ENCODE data around the gene KRT2.

DNA sequence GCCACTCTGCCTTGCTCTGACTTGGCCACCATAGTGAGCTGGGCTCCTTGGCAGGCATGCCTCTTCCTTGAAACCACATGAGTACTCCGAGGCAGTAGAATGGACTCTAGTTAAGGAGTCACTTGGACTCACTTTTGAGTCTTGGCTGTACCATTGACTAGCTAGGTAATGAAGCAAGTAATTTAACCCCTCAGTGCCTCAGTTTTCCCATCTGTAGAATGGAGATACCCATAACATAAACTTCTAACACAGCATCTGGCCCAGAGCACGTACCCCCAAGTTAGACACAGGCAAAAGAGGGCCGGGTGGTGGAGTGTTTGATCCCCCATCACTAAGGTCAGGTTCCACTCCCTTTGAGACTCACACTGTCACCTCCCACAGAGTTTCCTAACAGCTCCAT, 43.0 kb upstream of the KRT2 start:
- TF ChIP-seq, protein P1, sequence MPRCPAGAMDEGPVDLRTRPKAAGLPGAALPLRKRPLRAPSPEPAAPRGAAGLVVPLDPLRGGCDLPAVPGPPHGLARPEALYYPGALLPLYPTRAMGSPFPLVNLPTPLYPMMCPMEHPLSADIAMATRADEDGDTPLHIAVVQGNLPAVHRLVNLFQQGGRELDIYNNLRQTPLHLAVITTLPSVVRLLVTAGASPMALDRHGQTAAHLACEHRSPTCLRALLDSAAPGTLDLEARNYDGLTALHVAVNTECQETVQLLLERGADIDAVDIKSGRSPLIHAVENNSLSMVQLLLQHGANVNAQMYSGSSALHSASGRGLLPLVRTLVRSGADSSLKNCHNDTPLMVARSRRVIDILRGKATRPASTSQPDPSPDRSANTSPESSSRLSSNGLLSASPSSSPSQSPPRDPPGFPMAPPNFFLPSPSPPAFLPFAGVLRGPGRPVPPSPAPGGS (IDR thresholded peaks at IDR 0.05), result no peak
- TF ChIP-seq EP300 (IDR thresholded peaks at IDR 0.05) (no peak), POLR2A (IDR thresholded peaks at IDR 0.05; ENCODE audit: low read length) (no peak), JUNB (IDR thresholded peaks at IDR 0.05) (no peak), HOXB13 (CRISPR knock-in tag; IDR thresholded peaks at IDR 0.05; ENCODE audit: low read depth) (no peak), ZNF302 (CRISPR knock-in tag; IDR thresholded peaks at IDR 0.05) (no peak), RCOR1 (IDR thresholded peaks at IDR 0.05; ENCODE audit: low read depth, low read length) (no peak), JUN (IDR thresholded peaks at IDR 0.05) (no peak), SMC3 (IDR thresholded peaks at IDR 0.05) (no peak), ESRRA (IDR thresholded peaks at IDR 0.05; ENCODE audit: borderline replicate concordance, low read length) (no peak), CBX8 (IDR thresholded peaks at IDR 0.05) (no peak)
- TF ChIP-seq, protein P2, sequence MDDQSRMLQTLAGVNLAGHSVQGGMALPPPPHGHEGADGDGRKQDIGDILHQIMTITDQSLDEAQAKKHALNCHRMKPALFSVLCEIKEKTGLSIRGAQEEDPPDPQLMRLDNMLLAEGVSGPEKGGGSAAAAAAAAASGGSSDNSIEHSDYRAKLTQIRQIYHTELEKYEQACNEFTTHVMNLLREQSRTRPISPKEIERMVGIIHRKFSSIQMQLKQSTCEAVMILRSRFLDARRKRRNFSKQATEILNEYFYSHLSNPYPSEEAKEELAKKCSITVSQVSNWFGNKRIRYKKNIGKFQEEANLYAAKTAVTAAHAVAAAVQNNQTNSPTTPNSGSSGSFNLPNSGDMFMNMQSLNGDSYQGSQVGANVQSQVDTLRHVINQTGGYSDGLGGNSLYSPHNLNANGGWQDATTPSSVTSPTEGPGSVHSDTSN (IDR thresholded peaks at IDR 0.05), result no peak
- TF ChIP-seq, protein P3, sequence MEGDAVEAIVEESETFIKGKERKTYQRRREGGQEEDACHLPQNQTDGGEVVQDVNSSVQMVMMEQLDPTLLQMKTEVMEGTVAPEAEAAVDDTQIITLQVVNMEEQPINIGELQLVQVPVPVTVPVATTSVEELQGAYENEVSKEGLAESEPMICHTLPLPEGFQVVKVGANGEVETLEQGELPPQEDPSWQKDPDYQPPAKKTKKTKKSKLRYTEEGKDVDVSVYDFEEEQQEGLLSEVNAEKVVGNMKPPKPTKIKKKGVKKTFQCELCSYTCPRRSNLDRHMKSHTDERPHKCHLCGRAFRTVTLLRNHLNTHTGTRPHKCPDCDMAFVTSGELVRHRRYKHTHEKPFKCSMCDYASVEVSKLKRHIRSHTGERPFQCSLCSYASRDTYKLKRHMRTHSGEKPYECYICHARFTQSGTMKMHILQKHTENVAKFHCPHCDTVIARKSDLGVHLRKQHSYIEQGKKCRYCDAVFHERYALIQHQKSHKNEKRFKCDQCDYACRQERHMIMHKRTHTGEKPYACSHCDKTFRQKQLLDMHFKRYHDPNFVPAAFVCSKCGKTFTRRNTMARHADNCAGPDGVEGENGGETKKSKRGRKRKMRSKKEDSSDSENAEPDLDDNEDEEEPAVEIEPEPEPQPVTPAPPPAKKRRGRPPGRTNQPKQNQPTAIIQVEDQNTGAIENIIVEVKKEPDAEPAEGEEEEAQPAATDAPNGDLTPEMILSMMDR (IDR thresholded peaks at IDR 0.05), result no peak
- TF ChIP-seq, protein P4, sequence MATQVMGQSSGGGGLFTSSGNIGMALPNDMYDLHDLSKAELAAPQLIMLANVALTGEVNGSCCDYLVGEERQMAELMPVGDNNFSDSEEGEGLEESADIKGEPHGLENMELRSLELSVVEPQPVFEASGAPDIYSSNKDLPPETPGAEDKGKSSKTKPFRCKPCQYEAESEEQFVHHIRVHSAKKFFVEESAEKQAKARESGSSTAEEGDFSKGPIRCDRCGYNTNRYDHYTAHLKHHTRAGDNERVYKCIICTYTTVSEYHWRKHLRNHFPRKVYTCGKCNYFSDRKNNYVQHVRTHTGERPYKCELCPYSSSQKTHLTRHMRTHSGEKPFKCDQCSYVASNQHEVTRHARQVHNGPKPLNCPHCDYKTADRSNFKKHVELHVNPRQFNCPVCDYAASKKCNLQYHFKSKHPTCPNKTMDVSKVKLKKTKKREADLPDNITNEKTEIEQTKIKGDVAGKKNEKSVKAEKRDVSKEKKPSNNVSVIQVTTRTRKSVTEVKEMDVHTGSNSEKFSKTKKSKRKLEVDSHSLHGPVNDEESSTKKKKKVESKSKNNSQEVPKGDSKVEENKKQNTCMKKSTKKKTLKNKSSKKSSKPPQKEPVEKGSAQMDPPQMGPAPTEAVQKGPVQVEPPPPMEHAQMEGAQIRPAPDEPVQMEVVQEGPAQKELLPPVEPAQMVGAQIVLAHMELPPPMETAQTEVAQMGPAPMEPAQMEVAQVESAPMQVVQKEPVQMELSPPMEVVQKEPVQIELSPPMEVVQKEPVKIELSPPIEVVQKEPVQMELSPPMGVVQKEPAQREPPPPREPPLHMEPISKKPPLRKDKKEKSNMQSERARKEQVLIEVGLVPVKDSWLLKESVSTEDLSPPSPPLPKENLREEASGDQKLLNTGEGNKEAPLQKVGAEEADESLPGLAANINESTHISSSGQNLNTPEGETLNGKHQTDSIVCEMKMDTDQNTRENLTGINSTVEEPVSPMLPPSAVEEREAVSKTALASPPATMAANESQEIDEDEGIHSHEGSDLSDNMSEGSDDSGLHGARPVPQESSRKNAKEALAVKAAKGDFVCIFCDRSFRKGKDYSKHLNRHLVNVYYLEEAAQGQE (IDR thresholded peaks at IDR 0.05), result no peak
